ENCODE measurements around the gene GALNT18.

The GALNT18 gene

GRCh38 chr11:11584937-11585336 lies 36.9 kb downstream of the GALNT18 start:
- DNase-seq = no peak

- no peak for DNase-seq
Observed at GRCh38 chr11:11584530-11584810, 37.3 kb downstream of the GALNT18 start.

- no peak for DNase-seq
Observed at GRCh38 chr11:11583801-11584529, 37.8 kb downstream of the GALNT18 start.

- DNase-seq = no peak
Observed at GRCh38 chr11:11582011-11582701, 39.6 kb downstream of the GALNT18 start.

GRCh38 chr11:11581481-11581880 lies 40.3 kb downstream of the GALNT18 start:
- no peak for DNase-seq

- no peak for DNase-seq
Observed at GRCh38 chr11:11580841-11581411, 40.9 kb downstream of the GALNT18 start.

- DNase-seq = no peak
Observed at GRCh38 chr11:11580012-11580411, 41.8 kb downstream of the GALNT18 start.

GRCh38 chr11:11579012-11579988 lies 42.5 kb downstream of the GALNT18 start:
- DNase-seq = no peak

GRCh38 chr11:11577932-11578911 lies 43.6 kb downstream of the GALNT18 start:
- no peak for DNase-seq

- no peak for DNase-seq
Observed at GRCh38 chr11:11577251-11577855, 44.5 kb downstream of the GALNT18 start.

GRCh38 chr11:11574373-11575287 lies 47.2 kb downstream of the GALNT18 start:
- DNase-seq = no peak

GRCh38 chr11:11572386-11572785 lies 49.4 kb downstream of the GALNT18 start:
- DNase-seq = no peak

GRCh38 chr11:11571893-11572292 lies 49.9 kb downstream of the GALNT18 start:
- no peak for DNase-seq

GRCh38 chr11:11570823-11571222 lies 51.0 kb downstream of the GALNT18 start:
- DNase-seq = no peak

- no peak for DNase-seq
Observed at GRCh38 chr11:11569936-11570491, 51.8 kb downstream of the GALNT18 start.

GRCh38 chr11:11568651-11569229 lies 53.1 kb downstream of the GALNT18 start:
- no peak for DNase-seq

GRCh38 chr11:11567936-11568650 lies 53.7 kb downstream of the GALNT18 start:
- no peak for DNase-seq

GRCh38 chr11:11565636-11566035 lies 56.2 kb downstream of the GALNT18 start:
- DNase-seq = no peak
